NAMALWA (cell line): ENCODE results near the gene WDR82.

Source experiments
- DNase-seq: peaks from one replicate; pipeline ENCODE4 v3.0.0-alpha.2; 2015; ENCODE audit warnings: low spot score

WDR82 gene, protein sequence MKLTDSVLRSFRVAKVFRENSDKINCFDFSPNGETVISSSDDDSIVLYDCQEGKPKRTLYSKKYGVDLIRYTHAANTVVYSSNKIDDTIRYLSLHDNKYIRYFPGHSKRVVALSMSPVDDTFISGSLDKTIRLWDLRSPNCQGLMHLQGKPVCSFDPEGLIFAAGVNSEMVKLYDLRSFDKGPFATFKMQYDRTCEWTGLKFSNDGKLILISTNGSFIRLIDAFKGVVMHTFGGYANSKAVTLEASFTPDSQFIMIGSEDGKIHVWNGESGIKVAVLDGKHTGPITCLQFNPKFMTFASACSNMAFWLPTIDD

DNA sequence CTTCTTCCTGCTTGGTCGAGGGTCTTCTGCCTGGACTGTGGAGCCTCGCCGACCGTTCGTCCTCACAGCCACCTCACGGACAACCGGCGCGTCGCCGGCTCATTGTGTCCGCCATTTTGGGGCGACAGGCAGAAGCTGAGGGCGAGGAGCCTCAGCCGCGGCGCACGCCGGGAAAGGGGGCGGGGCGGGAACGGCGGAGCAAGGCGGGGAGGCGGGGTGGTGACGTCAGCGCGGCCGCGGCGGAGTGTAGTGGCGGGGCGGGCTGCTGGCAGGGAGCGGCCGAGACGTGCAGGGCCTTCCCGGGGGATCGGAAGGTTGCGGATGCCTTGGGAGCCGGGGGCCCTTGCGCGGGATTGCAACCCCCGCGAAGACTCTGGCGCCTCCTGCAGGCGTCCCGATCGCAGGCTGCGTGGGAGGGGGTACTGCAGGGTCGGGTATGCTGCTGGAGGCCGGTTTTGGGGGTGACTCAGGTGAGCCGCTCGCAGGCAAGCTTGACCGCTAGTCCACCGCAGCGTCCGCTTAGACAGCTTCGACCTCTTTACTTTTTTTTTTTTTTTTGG, at the start of gene WDR82:
Gene WDR82, minus strand, starts transcription at position 140 of the 560 bp plus-strand sequence. CDS start 288 bp downstream, outside the sequence.
- DNase-seq, result peak; percentile 81

DNA sequence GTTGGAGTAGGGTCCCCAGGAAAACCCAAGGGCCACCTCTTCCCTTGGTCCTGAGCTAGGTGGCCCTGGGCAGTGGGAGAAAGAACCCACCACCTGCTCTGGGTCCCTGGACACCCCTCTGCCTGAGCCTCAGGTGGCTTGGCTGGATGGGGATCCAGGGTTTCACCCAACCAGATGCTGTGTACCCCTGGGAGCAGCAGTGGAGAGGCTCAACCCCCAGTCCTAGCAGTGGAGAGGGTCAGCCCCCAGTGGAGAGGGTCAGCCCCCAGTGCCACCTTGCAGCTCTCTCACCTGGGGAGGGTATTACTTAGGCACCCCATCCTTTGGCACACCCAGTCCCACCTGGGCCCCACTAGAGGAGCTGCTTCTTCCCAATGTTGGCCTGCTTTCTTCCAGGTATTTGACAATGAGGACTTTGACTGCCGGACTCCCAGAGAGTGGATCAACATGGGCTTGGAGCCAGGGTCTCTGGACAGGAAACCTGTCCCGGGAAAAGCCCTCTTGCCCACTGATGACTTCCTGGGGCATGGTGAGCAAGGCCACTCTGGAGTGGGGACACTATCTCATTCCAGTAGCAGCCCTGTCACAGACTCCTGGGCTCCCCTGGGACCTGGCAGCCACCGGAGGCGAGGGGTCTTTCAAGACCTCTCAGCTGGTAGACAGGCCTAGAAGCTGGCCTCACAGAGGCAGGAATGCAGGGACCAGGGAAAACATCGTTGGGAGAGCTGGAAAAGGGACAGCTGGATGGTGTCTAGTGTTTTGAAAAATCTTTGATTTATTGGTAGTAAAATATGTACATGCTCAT, 49.2 kb upstream of the WDR82 start:
- DNase-seq, result no peak

- no peak for DNase-seq
Measured at GRCh38 chr3:52326976-52327375, 48.5 kb upstream of the WDR82 start.

DNA sequence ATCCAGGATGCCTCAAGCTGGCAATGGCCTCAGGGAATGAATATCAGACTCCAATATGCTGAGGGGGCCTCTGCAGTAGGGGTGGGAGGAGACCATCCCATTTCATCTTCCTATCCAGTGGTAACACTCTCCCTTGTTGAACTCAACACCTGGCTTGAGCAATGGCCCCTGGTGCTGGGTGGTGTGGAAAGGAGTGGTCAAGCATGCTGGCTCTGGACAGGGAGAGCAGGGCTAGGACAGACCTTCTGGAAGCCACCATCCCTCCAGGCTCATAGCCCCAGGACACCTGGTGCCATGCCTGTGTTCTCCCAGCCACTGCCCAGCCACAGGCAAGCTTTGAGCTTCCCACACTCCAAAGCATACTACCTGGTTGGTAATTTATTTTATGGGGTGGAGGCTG, 47.2 kb upstream of the WDR82 start:
- DNase-seq, result no peak

DNA sequence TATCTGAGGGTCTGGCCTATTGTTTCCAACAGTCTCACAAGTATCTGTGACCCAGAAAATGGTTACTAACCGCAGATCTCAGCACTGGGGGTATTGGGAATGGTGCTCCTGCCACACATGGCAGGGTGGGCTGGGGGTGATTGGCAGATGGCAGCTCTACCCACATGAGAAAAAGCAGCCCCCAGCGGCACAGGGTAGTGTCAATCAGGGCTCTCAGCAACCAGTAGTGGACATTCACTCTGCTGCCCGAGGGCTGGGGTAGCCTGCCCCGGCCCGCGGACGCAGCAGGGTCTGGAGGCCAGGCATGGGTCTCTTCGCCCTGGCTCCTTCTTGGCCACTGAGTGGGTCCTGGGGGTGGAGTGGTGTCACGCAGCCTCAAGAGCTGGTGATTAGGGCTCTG, 46.2 kb upstream of the WDR82 start:
- DNase-seq, result no peak

- no peak for DNase-seq
Measured at GRCh38 chr3:52323526-52324295, 45.3 kb upstream of the WDR82 start.

DNA sequence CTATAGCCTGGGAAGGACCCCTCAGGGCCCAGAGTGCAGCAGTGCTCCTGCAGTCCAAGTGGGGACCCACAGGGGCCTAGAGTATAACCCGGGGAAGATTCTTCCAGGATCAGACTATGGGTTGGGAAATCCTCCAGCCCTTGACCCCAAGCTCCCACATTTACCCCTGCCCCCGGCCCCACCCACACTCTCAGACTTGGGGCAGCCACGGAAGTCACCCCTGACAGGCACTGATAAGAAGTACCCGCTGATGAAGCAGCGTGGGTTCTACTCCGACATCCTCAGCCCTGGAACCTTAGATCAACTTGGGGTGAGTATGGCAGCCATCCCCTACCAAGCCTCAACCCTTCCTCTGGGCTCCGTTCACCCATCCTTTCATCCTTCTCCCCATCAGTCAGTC, 44.0 kb upstream of the WDR82 start:
- DNase-seq, result no peak

- no peak for DNase-seq
Measured at GRCh38 chr3:52321481-52321880, 43.0 kb upstream of the WDR82 start.

DNA sequence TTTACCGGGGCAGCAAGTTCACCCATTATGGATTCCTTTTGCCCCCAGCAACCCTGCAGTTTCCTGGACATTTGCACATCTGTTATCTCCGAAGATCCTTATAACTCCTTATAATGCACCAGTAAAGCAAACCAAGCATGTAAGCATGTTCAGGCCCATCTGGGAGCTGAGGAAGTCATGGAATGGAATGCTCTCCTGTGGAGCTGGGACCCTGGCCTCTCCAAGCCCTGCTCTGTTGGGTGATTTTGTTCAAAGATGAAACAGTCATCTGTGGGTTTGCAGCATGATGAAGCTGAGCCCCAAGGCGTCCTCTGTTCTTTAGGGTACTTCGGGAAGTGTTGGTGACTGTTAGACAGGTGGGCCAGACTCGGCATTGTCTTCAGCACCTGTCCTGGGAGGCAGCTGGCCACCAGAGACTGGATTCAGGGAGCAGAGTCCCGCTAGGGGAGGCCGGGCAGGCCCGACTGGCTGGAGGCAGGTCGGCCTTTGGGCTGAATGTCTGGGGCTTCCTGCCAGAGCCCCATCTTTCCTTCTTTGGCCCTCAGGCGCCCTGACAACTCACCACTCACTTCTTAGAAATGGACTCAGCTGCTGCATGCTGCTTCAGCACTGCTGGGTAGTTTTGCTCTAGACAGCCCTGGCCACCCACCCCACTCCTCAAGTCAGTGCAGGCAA, 41.6 kb upstream of the WDR82 start:
- DNase-seq, result no peak

DNA sequence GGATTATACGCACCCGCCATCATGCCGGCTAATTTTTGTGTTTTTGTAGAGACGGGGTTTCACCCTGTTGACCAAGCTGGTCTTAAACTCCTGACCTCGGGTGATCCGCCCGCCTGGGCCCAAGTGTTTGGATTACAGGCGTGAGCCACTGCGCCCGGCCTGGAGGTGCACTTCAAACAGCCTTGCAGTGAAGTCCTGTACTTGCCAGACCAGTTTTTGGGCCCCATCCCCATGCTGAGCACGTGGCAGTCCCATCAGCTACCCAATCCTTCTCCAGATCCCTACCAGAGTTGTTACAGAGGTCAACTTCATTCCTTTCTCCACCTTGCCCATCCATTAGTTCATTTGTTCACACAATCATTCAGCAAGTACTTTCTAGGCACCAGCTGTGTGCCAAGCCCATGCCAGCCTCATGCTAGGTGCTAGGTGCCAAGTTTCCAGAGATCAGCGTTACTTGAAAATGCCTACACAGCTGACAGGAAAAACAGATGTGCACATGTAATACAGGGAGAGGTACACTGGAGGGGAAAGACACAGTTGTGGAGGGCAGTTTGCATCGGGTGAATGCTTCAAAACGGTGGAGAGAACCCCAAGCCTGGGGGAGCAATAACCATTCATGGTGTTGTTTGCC, 39.9 kb upstream of the WDR82 start:
- DNase-seq, result no peak

GRCh38 chr3:52317208-52318000, 39.0 kb upstream of the WDR82 start:
- no peak for DNase-seq

- DNase-seq, result no peak
Measured at GRCh38 chr3:52315977-52316764, 37.7 kb upstream of the WDR82 start, which contains the start of gene DNAH1. TSS of gene DNAH1 (plus strand) at chr3:52316319. CDS start at chr3:52322443, 6,124 bp downstream.

DNA sequence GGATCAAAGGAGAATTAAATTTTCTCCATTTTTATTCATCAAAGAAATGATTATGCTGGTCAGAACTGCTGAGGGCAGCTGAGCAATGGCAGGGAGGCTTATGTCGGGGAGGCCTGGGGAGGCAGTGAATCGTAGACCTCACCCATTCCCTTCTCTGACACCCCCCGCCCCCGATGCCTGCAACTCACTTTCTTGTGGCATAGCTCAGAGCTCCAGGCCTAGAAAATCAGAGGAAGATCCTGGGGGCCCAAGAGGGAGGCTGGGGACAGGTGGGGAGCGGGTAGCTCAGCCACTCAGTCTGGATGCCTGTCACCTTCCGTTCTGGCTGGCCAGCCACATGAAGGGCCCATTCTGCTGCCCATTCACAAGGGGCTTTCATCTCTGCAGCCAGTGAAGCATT, 36.6 kb upstream of the WDR82 start:
- DNase-seq, result no peak

DNA sequence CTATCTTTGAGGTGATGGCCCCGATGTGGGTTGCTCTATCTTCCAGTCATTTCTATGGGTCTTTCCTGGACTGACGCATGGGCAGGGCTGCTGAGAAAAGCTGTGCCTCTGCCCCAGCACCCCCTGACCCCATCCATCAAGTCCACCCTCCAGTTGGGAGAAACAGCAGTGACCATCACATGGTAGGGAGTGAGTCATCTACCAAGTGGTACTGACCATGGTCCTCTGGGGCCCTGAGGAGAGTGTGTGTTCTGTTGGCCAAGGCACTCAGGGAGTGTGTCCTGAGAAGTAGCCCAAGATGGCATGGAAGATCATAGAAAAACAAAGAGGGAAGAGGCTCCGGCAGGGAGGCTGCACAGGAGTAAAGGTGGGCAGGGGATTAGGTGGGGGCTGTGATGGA, 36.0 kb upstream of the WDR82 start:
- DNase-seq, result no peak

DNA sequence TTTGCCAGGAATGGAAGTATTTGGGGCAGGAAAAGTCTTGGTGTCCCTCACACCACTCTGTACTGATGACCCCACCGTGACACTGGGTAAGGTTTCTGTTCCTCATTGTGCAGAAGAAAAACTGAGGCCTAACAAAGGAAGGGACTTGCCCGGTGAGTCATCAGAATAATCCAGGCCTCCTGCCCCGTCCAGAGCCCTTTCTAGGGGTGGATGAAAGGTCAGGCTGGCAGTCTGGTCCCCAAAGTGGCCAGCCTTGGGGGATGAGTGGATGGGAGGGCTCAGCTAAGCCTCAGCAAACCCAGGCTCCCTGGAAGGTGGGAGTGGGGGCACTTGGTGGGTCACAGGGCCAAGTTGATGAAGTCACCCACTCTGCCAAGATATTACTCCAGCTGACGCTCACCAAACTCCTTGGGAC, 35.3 kb upstream of the WDR82 start:
- peak; percentile 23 for DNase-seq

- no peak for DNase-seq
Measured at GRCh38 chr3:52313188-52313773, 34.8 kb upstream of the WDR82 start.

- DNase-seq, result no peak
Measured at GRCh38 chr3:52311576-52312119, 33.2 kb upstream of the WDR82 start.

DNA sequence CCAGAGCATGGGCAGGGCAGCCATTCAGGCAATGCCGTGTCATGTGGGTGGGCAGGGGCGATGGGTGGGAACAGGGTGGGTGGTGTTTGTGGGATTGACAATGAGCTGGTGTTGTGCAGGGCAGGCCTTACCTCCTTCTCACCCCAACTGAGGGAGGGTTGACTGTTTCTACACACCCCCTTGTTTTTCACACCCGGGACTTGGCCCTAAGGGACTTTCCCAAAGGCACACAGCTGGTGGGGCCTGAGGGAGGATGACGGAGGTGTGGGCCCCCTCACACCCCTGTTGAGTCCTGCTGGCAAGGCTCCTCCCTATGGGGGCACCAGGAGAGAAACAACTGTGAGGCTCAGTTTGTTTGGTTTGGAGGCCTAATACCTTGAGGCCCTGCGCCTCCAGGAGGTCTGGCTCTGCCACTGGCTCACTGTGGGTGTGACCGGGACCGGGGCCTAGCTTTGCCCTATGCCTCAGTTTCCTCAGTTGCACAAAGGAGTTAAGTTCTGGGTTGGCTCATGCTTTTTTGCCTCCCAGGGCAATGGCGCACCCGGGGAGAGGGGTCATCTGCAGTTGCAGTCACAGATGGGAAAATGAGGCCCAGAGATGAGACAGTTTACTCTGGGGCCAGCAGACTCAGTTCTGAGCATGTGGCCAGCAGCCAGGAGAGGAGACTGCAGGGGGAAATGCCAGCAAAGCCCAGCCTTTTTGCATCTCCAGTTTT, 32.6 kb upstream of the WDR82 start:
- peak; percentile 51 for DNase-seq
